GM19372 (cell line): ENCODE measurements around the gene PRRG4.
"Not testable (repeated sequence)": the region's sequence is repeated elsewhere in the genome, so short reads cannot be mapped to it uniquely, and the experiment has no call there.

Source experiments
- ATAC-seq: cut with Tn5 transposase; IDR thresholded peaks from one replicate; pipeline ENCODE4 v1.9.1; 2021; ENCODE audit warnings: mild to moderate bottlenecking, low read depth, moderate library complexity; ENCODE audit not compliant: unreplicated experiment

The PRRG4 gene

GRCh38 chr11:32829680-32830412 is at the start of gene PRRG4:
Gene PRRG4 (plus strand): TSS chr11:32829927. CDS start chr11:32830530, 603 bp downstream.
- ATAC-seq = peak; percentile 77

- not testable (repeated sequence) for ATAC-seq
Observed at GRCh38 chr11:32780839-32781238, 48.9 kb upstream of the PRRG4 start.

- ATAC-seq = no peak
Observed at GRCh38 chr11:32781721-32782120, 48.0 kb upstream of the PRRG4 start.

- no peak for ATAC-seq
Observed at GRCh38 chr11:32785262-32785661, 44.5 kb upstream of the PRRG4 start.

GRCh38 chr11:32786811-32787210 is 42.9 kb upstream of the PRRG4 start:
- ATAC-seq = no peak

- ATAC-seq = no peak
Observed at GRCh38 chr11:32790916-32791315, 38.8 kb upstream of the PRRG4 start.

- ATAC-seq = no peak
Observed at GRCh38 chr11:32792111-32792947, 37.4 kb upstream of the PRRG4 start.

- ATAC-seq = no peak
Observed at GRCh38 chr11:32792948-32793475, 36.7 kb upstream of the PRRG4 start.

GRCh38 chr11:32794439-32794838 is 35.3 kb upstream of the PRRG4 start, which contains the start of gene CCDC73:
Gene CCDC73 (minus strand): TSS chr11:32794662. CDS start chr11:32760243, 34,419 bp downstream.
- ATAC-seq = no peak

GRCh38 chr11:32796425-32796824 is 33.3 kb upstream of the PRRG4 start:
- no peak for ATAC-seq

- ATAC-seq = peak; percentile 97
Observed at GRCh38 chr11:32809313-32809712, 20.4 kb upstream of the PRRG4 start.

- no peak for ATAC-seq
Observed at GRCh38 chr11:32817181-32817851, 12.4 kb upstream of the PRRG4 start.

- ATAC-seq = no peak
Observed at GRCh38 chr11:32817852-32818183, 11.9 kb upstream of the PRRG4 start.

- no peak for ATAC-seq
Observed at GRCh38 chr11:32819187-32819586, 10.5 kb upstream of the PRRG4 start.

GRCh38 chr11:32820497-32820896 is 9.2 kb upstream of the PRRG4 start:
- no peak for ATAC-seq

- ATAC-seq = no peak
Observed at GRCh38 chr11:32821517-32821916, 8.2 kb upstream of the PRRG4 start.

GRCh38 chr11:32821917-32822560 is 7.7 kb upstream of the PRRG4 start:
- no peak for ATAC-seq

GRCh38 chr11:32823617-32824016 is 6.1 kb upstream of the PRRG4 start:
- not testable (repeated sequence) for ATAC-seq

GRCh38 chr11:32826113-32826512 is 3.6 kb upstream of the PRRG4 start:
- ATAC-seq = no peak

GRCh38 chr11:32827276-32827675 is 2.5 kb upstream of the PRRG4 start:
- no peak for ATAC-seq
